CD4-positive, alpha-beta T cell (primary cell): ENCODE measurements around the gene GNG7. TPM values are rescaled to one million over a fixed set of nuclear protein-coding genes. Genes with fewer than 3 reads are reported as not detected.

ENCODE experiments used
- ATAC-seq: fragments of 200-7000 bp; cut with Tn5 transposase; one replicate; pipeline ENCODE4 v1.10.0; 2022; ENCODE audit warnings: mild to moderate bottlenecking; ENCODE audit not compliant: poor library complexity
- CTCF ChIA-PET: fragments of 350-600 bp; sonication (Branson Sonifier 250); formaldehyde crosslinking; loops from one replicate; lab custom pipeline; 2021; ENCODE audit warnings: antibody characterized with exemption, inconsistent platforms; lab: Charles Lee
- POLR2A ChIA-PET: fragments of 350-600 bp; sonication (Branson Sonifier 250); formaldehyde crosslinking; loops from one replicate; lab custom pipeline; 2021; ENCODE audit warnings: antibody characterized with exemption, inconsistent platforms; lab: Charles Lee
- DNase-seq, 14 experiments: peaks; one replicate each; pipeline ENCODE4 v3.0.0-alpha.2; 2013 to 2020; ENCODE audit warnings: mixed read lengths in 2 of 14
- H3K27ac ChIP-seq, 2 donors: one replicate each; pipeline versions ENCODE4 v1.5.1 to v1.7.0; 2013; ENCODE audit warnings: low read length in 2 of 2, low read depth in 1 of 2, mild to moderate bottlenecking in 1 of 2
- H3K27me3 ChIP-seq, 2 experiments: 1 replicate in 1 of 2; 2 replicates in 1 of 2; pipeline versions ENCODE4 v1.6.1 to v1.7.0; 2013; ENCODE audit warnings: low read length in 2 of 2, control low read depth in 1 of 2, mild to moderate bottlenecking in 1 of 2, moderate library complexity in 1 of 2; ENCODE audit not compliant: insufficient read depth in 2 of 2, control insufficient read depth in 1 of 2
- H3K36me3 ChIP-seq: one replicate; pipeline ENCODE4 v1.6.1; 2013; ENCODE audit warnings: low read length, control low read depth; ENCODE audit not compliant: insufficient read depth
- H3K4me1 ChIP-seq: one replicate; pipeline ENCODE4 v1.6.1; 2013; ENCODE audit warnings: low read length, control low read depth; ENCODE audit not compliant: insufficient read depth
- H3K4me3 ChIP-seq: one replicate; pipeline ENCODE4 v1.5.1; 2013; ENCODE audit warnings: mild to moderate bottlenecking, low read length, moderate library complexity
- H3K9me3 ChIP-seq, 2 experiments: 1 replicate in 1 of 2; 2 replicates in 1 of 2; pipeline versions ENCODE4 v1.6.1 to v1.7.0; 2013; ENCODE audit warnings: low read length in 2 of 2, mild to moderate bottlenecking in 2 of 2, control low read depth in 1 of 2, moderate library complexity in 1 of 2; ENCODE audit not compliant: control insufficient read depth in 1 of 2, insufficient read depth in 1 of 2
- H3K27ac Mint-ChIP-seq: one replicate; pipeline ENCODE4 v1.8.0; 2020; ENCODE audit warnings: mixed read lengths
- H3K27me3 Mint-ChIP-seq: one replicate; pipeline ENCODE4 v1.8.0; 2021; ENCODE audit warnings: mixed read lengths
- H3K36me3 Mint-ChIP-seq: one replicate; pipeline ENCODE4 v1.8.0; 2021; ENCODE audit warnings: low read depth, mixed read lengths
- H3K4me1 Mint-ChIP-seq: one replicate; pipeline ENCODE4 v1.8.0; 2021; ENCODE audit warnings: low read depth, mixed read lengths
- H3K4me3 Mint-ChIP-seq: one replicate; pipeline ENCODE4 v1.8.0; 2020; ENCODE audit warnings: mild to moderate bottlenecking, mixed read lengths
- H3K9me3 Mint-ChIP-seq: one replicate; pipeline ENCODE4 v1.8.0; 2020; ENCODE audit warnings: mixed read lengths
- intact Hi-C, 2 experiments: fragments of 100-400 bp; cut with DNase I in 1 of 2; cut with micrococcal nuclease in 1 of 2; formaldehyde crosslinking; loops; one replicate each; pipeline versions ENCODE4 v1.15.1 to v1.9.0; 2023 to 2025; cut with DNase I, micrococcal nuclease
- total RNA-seq, 174 experiments: library from RNA in 2 of 174; stranded (reverse) in 2 of 174; gene quantifications; one replicate each; pipeline ENCODE4 v1.2.3 and lab custom pipeline; 2021 to 2026
- TF ChIP-seq, protein P1 (sequence below): fragments of 200-600 bp; IDR thresholded peaks from one replicate; pipeline ENCODE4 v1.8.0; 2022; ENCODE audit warnings: antibody characterized with exemption, mild to moderate bottlenecking

Gene GNG7
- total RNA-seq, 2 experiments from 2014 or later, result 5.2 to 5.7 TPM

DNA sequence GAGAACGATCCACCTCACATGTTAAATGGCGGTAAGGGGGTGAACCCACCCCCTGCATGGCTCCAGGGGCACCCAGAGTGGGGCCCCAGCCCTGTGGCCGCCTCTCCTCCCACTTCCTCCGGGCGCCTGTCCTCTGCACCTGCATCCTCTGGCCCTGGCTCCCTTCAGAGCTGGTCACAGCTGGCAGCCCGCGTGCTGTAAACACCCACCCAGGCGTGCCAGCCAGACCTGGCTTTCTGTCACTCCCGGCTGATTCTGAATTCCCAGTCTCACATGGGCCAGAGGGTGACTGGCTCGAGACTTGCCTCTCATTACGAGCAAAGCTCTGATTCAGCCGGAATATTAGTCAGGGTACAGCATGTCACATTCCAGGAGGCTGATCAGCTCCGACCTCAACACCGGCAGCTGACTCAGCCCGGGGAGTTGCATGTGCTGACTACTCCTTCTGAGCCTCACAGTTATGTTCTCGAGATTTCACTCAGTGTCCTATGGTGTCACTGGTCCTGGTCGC, 75.1 kb downstream of the GNG7 start:
- DNase-seq, result peak in 3 of 14 experiments; percentile 57 to 79 (median 68)
- H3K27ac ChIP-seq, result peak overlapping the region in 1 of 2 donors; percentile 11

DNA sequence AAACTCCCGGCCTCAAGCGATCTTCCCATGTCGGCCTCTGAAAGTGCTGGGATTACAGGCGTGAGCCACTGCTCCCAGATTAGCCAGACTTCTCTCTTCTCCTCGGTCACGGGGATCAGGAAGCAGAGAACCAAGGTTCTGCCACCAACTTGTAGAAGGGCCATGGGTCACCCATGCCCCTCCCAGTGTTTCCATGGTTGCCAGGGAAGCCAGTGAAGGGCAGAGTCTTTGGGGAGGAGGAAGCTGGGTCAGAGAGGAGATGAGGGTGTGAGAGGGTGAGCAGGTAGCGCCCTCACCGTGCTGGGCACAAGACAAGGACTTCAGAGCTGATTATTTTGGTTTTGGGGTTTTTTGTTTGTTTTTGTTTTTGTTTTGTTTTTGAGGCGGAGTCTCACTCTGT, 77.1 kb downstream of the GNG7 start:
- Mint-ChIP-seq H3K4me1 (peaks cover 55% of the 10 kb centered on the region), H3K36me3 (no peaks in the 10 kb centered on the region), H3K27me3 (no peaks in the 10 kb centered on the region), H3K4me3 (no peak overlapping the region), H3K9me3 (no peaks in the 10 kb centered on the region), H3K27ac (peak overlapping the region; percentile 36)
- no peak overlapping the region for H3K4me3 ChIP-seq
- H3K27me3 ChIP-seq, result no peaks in the 10 kb centered on the region
- ATAC-seq (no peak), DNase-seq (peak in 2 of 14 experiments; percentile 55 to 66)
- CTCF ChIA-PET, result no interaction called here
- TF ChIP-seq, protein P1, sequence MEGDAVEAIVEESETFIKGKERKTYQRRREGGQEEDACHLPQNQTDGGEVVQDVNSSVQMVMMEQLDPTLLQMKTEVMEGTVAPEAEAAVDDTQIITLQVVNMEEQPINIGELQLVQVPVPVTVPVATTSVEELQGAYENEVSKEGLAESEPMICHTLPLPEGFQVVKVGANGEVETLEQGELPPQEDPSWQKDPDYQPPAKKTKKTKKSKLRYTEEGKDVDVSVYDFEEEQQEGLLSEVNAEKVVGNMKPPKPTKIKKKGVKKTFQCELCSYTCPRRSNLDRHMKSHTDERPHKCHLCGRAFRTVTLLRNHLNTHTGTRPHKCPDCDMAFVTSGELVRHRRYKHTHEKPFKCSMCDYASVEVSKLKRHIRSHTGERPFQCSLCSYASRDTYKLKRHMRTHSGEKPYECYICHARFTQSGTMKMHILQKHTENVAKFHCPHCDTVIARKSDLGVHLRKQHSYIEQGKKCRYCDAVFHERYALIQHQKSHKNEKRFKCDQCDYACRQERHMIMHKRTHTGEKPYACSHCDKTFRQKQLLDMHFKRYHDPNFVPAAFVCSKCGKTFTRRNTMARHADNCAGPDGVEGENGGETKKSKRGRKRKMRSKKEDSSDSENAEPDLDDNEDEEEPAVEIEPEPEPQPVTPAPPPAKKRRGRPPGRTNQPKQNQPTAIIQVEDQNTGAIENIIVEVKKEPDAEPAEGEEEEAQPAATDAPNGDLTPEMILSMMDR, result no peak
- POLR2A ChIA-PET, result no interaction called here
- H3K4me1 ChIP-seq, result peaks cover 52% of the 10 kb centered on the region
- no peak overlapping the region for H3K27ac ChIP-seq
- intact Hi-C loops, result no loop called here
- peaks cover 0 to 2% of the 10 kb centered on the region in 2 experiments for H3K9me3 ChIP-seq
- H3K36me3 ChIP-seq, result no peaks in the 10 kb centered on the region

More for the DNA sequence above, 75.1 kb downstream of the GNG7 start:
- Mint-ChIP-seq H3K27me3 (no peaks in the 10 kb centered on the region), H3K9me3 (no peaks in the 10 kb centered on the region), H3K36me3 (no peaks in the 10 kb centered on the region), H3K4me3 (no peak overlapping the region), H3K4me1 (peaks cover 51% of the 10 kb centered on the region), H3K27ac (peak overlapping the region; percentile 81)
- intact Hi-C loops, result no loop called here
- TF ChIP-seq, protein P1, result no peak
- peak; percentile 26 for ATAC-seq
- POLR2A ChIA-PET, result interaction anchor here (1.8 kb wide), 1 partner anchor 151 kb away, joined by 7 read pairs; the partner anchor contains the start of gene GADD45B
- H3K36me3 ChIP-seq, result no peaks in the 10 kb centered on the region
- peaks cover 48% of the 10 kb centered on the region for H3K4me1 ChIP-seq
- peaks cover 6 to 7% of the 10 kb centered on the region in 2 experiments for H3K9me3 ChIP-seq
- no peak overlapping the region for H3K4me3 ChIP-seq
- no peaks in the 10 kb centered on the region for H3K27me3 ChIP-seq
- CTCF ChIA-PET, result interaction anchor here (1.7 to 2.4 kb wide), 3 partner anchors 10 to 16 kb away, joined by 4 to 19 read pairs (median 11); no protein-coding TSS in a partner anchor

DNA sequence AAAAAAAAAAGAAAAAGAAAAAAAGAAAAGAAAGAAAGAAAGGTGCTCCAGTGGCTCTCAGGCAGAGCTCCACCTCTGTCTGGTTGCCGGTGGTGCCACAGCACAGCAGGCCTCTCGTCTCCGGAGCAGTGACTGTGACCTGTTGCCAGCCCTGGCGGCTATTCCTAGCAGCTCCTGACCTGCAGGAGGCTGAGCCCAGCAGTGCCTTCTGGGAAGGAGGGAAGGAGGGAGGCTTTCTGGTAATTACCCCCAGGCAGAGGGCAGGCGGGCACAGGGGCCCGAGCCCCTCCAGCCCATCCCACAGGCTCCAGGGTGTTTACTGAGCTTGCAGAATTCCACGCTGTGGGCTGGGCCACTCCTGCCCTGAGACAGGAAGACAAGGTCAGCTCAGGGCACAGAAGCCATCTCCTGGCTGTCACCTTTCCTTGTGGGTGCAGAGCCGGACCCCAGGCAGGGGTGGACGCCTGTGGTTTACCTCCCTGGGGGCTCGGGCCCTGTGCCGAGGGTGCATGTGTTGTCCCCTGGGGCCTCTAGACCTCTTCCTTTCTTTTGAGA, 77.9 kb downstream of the GNG7 start:
- ATAC-seq, result no peak
- H3K27ac Mint-ChIP-seq, result no peak overlapping the region
- H3K27me3 Mint-ChIP-seq, result no peaks in the 10 kb centered on the region
- no peak overlapping the region for H3K4me3 Mint-ChIP-seq
- POLR2A ChIA-PET, result interaction anchor here (0.7 to 1.0 kb wide), 2 partner anchors 72 to 327 kb away, joined by 3 read pairs; no protein-coding TSS in a partner anchor
- Histone ChIP-seq H3K27ac (no peak overlapping the region), H3K4me1 (peaks cover 52% of the 10 kb centered on the region), H3K9me3 (no peaks in the 10 kb centered on the region), H3K4me3 (no peak overlapping the region), H3K36me3 (no peaks in the 10 kb centered on the region), H3K27me3 (no peaks in the 10 kb centered on the region)
- intact Hi-C loops, result no loop called here
- no peaks in the 10 kb centered on the region for H3K9me3 Mint-ChIP-seq
- H3K36me3 Mint-ChIP-seq, result no peaks in the 10 kb centered on the region
- CTCF ChIA-PET, result no interaction called here
- DNase-seq, result no peak
- H3K4me1 Mint-ChIP-seq, result peaks cover 56% of the 10 kb centered on the region
- TF ChIP-seq, protein P1, result no peak
